ENCODE data around the gene TSPAN14.

Gene TSPAN14

DNA sequence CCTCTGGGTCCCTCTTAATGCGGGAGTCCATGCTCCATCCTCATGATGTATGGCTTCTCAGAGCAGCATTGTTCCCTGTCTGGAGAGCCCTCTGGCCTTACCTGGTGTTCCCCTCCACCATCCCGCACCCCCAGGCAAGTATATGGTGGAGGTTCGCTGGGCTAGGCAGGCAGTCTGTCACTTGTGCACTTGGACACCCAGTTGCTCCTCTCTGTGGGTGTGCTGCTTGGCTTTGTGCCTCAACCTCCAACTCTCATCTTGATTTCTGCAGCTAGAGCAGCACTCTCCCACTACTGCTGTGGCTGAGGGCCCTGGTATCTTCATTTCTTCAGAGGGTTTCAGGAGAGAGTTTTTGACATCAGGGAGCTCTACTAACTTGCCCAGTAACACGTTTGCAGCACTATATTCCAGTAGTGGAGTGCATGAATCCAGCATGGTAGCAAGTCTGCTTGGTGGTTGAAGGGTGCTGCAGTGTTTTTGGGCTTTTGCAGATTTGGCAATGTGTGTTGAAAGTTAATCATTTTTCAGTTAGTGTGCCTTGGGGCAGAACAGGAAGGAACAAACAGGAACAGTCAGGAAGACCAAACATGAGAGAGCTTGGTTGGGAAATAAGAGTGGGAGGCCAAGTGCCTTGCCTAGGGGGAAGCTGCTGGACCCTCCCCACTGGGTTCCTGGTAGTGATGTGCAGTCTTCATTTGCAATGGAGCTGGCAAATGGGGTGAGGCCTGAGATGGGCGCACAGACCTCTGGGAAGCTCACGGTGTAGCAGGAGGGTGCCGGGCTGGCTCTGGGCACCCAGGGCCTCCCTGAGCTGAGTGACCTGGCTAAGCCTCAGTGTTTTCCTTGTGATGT lies 37.4 kb downstream of the TSPAN14 start:
- DNase-seq: no peak

DNA sequence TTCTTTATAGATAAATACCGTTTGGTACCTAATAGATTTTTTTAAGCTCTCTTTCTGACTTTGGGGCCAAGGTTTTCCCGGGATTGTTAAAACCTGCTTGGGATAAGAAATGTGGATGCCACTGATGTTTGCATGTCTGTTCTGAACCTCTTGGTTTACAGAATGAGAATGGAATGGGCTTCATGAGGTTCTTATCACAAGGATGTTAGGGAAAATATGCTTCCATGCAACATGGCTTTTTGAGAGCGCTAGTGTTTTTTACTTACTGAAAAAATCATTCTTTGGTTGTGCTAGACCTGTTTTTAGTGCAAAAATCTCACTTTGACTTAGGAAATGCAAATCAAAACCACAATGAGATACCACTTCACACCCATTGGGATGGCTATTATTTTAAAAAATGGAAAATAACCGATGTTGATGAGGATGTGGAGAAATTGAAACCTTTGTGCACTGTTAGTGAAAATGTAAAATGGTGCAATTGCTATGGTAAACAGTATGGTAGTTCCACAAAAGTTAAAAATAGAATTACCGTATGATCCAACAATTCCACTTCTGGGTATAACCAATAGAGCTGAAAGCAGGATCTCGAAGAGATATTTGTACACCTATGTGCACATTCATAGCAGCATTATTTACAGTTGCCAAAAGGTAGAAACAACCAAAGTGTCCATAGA lies 38.9 kb downstream of the TSPAN14 start:
- DNase-seq: no peak

DNA sequence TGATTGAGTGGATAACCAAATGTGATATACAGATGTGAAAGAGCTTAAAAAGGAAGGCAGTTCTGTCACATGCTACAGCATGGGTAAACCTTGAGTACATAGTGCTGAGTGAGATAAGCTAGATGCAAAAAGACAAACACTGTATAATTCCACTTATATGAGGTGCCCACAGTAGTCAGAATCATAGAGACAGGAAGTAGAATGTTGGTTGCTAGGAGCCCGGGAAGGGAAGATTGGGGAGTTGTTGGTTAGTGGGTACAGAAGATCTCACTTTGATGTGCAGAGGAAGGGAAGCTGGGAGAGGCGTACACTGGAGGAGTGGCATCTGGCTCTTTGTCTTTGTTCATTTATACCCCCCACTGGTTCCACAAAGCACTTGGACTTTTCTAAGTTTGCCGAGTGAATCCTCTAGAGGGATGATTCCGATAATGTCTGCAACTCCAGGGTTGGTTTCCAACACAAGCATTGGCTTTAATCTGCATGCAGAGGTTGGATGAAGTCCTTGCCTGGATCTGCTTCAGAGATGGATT lies 39.5 kb downstream of the TSPAN14 start:
- no peak for DNase-seq

DNA sequence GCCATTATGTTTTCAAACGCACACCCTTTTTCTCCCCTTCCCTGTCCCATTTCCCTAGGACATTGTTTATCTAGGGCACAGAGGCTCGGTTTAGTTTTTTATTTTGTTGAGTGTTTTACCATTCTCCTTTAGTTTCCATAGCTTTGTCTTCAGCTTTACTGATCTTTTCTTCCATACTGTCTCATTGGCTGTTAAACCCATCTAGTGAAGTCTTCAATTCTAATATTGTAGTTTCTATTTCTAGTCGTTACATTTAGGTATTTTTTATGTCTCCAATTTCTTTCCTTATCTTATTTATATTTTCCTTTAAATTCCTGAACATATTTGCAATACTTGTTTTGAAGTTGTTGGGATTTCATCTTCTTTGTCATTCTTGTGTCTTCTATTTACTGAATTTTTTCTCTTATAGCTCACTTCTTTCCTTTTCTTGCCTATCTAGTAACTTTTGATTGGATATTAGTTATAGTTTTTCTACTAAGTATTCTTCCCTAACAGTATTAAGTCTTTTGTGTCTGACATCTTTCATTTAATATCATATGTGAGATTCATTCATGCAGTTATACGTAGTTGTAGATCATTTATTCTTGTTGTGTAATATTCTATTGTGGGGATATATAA lies 42.6 kb downstream of the TSPAN14 start:
- DNase-seq: no peak

DNA sequence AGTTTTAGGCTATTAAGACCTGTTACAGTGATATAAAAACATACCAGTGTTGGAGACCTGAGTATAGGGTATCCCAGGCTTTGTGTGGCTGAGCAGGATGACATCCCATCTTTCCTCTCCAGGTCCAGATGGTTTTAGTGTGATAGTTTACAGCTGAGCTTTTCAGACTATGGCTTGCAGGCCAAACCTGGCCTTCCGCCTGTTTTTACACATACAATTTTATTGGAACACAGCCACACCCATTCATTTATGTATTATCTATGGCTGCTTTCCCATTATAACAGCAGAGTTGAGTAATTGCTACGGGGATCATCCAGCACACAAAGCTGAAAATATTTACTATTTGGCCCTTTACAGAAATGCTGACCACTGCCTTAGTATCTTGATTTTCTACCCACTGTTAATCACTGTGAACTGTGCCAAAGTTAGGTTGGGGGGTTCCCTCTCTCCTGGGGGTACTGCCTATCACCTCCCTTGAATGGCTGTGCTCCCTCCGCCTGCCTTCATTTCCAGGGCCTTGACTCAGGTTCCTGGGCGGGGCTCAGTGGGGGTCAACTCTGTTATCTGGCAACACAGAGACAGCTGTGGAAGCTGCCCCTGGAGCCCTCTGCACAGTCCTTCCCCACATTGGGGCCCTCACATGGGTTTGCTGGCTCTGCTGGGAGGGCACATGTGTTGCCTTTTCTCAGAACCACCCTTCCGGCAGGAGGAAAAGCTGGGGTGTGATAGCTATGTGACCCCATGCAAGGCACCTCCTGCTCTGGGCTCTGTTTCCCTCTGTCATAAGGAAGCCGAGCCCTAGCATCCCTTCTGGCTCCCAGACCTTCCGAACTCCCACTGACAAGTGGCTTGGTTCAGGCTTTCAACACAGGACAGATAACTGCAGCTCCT lies 43.3 kb downstream of the TSPAN14 start:
- no peak for DNase-seq

DNA sequence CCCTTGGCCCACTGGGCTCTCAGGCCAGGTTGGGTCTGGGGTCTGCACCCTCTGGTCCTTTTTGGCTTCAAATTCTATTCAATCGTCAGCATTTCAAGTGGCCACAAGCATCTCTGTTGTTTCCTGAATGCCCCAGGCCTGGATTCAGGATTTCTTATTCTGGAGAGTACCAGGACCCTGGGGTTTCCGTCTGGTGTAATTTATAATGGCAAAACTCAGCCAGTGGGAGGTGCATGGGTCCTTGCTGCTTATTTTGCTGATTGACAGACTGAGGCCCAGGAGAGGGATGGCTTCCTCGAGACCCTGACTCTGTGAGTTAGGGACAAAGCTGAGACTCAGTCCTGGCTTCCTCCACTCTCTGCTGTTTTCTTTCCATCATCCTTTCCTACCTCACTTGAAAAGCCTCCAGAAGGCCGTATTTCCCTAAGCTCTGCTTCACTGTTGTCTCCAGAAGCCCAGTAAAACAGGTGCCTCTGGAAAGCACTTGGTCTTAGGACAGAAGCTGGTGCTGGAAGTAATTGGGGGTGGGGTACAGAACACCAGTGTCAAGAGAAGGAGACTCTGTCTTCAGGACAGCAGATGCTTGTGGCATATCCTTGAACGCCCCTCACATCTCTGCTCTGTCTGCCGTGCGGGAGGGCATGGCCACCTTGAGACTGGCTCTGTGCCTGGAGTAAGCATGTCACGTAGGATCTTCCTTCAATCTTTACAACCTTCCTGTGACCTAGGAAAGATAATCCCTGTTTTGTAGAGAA lies 44.1 kb downstream of the TSPAN14 start:
- DNase-seq: no peak

DNA sequence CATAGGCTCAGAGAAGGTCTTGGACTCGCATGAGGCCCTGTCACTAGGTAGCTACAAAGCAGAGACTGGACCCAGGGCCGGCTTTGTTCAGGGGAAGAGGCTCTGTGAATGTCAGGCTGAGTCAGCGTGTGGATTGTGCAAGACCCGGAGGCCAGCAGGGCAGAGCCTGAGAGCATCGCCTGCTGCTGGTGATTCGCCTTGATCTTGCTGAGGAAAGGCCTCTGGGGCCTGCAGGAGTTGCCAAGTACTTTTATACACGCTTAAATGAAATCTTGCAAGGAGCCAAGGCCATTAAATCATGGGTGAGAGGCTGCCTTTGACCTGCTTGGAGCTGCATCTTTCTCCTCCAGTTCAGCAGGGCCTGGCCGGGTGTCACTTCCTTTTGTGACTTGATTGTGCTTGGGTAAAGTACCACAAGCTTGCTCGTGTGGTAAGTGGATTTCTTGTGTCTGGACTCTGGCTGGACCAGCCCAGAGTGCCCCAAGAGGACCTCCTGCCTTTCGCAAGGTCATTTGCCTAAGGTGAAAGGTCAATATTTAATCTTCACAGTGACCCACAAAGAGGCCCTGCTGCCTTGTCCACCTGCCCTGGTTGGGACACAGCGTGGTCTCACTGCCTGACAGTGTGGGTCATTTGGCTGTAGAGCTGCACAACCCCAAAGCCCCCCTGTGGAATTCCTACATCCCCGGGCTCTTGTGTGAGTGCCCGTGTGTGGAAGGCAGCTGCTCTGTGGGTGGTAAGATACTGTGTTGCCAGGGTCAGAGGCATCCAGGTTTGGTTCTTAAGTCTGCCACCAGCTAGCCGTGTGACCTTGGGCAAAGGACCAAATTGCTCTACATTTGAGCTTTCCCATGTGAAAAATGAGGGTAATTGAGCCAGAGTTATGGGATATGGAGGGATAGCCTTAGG lies 45.0 kb downstream of the TSPAN14 start:
- DNase-seq: no peak

DNA sequence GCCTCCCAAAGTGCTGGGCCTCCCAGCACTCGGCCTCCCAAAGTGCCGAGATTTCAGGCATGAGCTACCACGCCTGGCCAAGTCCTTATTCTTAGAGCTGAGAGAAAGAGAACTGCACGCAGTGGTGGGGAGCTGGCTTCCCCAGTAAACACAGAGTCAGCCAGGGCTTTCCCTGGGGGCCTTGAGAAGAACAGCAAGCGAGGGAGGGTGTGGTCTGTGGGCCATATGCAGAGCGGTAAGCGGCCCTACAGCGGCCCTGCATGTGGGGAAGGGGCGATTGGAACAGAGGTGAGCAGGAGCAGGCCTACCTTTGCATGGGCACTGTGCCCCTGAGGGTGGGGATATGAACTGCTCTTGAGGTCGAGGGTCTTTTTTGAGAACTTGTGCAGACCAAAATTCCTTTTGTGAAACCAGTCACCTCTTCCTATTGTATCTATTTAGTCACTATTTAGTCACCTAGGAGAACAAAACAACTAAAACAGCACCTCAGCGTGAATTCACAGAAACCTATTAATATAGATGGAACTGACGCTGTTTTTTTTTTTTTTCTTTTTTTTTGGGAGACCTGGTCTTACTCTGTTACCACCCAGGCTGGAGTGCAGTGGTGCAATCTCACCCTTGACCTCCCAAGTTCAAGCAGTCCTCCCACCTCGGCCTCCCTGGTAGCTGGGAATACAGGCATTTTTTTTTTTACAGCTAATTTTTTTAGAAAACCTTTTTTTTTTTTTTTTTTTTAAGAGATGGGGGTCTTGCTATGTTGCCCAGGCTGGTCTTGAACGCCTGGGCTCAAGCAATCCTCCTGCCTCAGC lies 46.7 kb downstream of the TSPAN14 start:
- no peak for DNase-seq

DNA sequence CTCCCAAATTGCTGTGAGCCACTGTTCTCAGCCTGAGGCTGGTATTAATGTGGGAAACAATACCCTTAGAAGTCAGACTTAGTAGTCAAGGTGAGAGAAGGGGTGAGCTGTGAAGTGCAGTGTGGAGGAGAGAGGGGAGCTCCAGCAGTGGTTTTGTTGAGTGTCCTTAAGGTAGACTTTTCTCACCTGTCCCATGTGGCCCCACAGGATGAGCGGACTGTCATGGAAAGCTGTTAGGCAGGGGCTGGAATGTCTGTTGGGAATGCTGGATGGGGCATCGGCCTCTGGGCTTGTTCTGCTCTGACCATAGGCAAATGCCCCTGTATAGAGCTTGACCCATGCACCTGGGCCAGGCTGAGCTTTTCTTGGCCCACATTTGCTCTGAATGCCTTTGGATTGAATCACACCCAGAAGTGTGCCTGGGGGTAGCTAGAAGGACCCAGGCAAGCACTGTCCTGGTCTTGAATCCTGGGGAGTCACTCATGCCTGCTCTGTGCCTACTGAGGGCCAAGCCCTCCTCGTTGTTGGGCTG lies 47.3 kb downstream of the TSPAN14 start:
- no peak for DNase-seq

DNA sequence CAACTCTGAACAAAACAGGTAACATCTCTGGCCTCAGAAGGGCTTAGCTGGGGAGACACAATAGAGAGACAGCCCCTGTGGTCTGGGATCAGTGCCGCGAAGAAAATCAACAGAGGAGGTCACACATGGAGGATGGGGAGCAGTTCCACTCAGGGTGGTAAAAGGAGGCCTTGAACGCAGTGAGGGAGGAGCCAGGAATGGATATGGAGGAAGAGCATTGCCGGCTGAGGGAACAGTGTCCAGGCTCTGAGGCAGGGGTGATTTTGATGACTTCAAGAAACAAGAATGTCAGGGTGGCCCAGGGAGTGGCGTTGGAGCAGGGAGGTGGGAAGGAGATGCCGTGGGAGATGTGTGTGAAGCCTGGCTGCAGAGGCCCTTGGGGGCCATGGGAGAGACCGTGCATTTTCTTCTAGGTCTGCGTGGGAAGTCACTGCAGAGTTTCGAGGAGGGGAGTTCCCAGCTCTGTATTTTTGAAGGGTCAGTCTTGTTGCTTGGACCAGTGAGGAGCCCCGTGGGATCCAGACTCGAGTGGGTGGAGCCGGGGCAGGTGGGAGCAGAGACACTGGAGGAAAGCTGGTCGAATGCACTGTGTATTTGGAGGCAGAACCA lies 47.9 kb downstream of the TSPAN14 start:
- DNase-seq: no peak

DNA sequence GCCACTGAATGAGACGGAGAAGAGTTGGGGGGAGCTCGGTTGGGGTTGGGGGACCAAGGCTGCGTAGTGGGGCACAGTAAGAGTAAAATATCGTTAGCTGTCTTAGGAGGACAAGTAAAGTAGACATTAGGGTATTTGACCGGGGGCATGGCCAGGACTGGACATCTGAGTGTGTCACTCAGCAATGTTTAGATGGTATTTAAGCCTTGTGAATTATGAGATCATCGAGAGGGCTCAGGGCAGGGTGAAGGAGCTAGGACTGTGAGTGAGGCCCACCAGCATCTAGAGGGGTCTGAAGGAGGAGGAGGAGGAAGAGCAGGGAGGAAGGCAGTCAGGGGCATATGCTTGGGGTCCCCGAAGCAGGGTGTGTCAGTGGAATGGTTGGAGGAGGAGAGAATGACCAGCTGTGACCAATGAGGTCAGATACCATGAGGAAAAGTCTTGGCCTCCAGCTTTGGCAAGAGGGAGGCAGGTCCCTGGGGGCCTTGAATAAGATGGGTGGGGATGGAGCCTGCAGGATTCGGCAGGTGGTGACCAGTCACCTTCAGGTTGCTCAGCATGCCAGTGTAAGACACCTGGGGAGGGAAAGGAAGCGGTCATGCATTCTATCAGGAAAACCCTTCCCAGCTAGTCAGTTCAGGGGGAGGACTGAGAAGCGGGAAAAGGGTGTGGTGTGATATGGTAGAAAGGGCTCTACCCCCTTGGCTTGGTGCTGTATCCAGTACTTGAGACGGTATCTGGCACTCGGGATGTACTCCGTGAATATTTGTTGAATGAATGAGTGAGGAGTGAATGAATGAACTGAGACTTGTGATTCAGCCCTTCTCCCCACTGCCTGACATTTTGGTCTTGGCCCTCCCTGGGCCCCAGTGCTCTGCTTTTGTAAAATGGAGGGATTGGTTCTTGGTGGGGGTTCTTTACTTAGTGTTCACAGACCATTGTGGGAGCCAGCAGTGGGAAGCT lies 48.8 kb downstream of the TSPAN14 start:
- no peak for DNase-seq

DNA sequence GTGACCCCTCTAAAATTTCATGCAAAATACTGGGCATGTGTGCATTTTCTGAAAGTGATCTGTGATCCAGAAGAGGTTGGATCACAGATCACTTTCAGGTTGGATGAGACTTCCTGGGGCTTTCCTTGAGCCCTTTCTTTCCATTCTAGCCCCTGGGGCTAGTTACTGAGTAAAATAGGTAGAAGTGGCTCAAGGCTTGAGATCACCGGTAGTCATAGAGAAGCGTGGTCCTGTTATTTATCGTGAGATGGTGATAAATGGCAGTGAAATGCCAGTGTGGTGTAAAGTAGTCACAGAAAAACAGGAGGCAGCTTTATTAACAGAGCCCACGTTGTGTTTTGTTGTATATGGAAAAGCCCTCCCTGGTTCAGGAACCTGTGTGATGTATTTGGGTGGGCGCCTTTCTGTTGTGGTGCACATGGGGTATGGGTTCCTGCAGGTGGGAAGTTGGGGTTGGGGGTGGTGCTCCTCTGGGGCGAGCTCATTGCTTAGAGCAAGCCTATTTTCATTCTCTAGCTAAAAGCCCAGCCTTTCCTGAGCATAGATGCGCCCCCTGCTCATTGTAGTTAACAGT lies 49.6 kb downstream of the TSPAN14 start:
- DNase-seq: no peak

DNA sequence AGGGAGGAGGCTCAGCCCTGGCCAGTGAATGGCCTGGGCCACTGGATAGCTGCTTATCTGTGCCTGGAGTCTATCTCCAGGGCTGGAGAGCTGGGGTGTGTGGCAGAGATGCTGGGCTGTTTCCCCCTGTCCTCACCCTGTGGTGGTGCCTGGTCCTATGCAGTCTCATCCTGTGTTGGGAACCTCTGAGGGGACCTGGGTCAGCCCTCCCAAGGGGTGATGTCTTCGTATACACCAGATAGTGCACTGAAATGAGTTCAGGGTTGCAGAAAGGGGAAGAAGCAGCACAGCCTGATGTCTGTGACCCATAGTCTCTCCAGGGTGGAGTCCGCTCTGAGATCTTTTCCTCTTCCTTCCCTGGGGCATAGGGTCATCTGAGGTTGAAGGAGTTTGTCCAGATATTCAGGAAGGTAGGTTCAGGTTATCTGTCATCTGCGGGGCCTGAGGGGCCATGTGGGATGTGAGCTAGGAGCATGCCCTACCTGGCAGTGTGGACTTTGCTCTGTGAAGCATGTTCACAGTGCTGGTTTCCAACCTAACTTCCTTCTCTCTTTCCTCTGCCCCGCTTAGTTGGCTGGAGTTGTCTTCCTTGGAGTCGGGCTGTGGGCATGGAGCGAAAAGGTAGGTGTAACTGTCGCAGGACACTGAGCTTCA lies 50.2 kb downstream of the TSPAN14 start:
- DNase-seq: no peak

DNA sequence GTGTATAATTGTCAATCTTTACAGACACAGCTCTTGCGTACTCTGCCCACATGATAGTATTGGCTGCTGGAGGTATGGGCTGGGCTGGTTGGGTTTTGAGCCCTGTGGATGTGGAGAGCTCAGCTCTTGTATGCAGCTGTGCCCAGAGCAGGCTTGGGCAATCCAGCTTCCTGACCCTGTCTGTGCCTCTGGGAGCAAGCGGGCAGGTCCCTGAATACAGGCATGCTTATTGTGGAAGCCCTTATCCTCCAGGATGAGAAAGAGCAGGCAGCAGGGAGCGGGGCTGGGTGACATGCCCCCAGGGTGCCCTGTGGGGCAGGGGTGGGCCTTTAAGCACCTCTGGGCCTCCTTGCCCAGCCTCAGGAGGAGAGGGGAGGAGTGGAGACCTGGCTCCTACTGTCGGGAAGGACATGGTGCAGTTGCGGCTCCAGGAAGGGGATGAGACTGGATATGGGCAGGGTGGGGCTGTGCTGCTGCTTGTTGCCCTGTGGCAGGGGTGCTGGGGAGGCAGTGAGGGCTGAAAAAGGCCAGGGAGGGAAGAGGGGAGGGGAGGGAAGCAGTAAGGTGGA lies 50.9 kb downstream of the TSPAN14 start:
- no peak for DNase-seq

DNA sequence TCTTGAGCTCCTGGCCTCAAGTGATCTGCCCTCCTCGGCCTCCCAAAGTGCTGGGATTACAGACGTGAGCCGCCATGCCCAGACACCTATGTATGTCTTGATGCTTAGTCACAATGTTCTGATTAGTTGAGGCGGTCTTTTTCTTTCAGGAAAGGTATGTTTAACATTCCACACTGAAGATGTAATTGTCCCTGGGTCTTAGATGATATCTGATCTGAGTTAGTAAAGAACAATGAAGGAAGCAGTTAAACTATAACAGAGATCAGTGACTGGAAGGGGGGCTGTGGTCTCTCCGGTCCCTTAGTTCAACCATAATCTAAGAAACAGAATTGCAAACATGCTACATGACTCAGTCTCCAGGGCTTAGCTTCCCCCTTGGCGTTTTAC lies 52.1 kb downstream of the TSPAN14 start:
- no peak for DNase-seq

DNA sequence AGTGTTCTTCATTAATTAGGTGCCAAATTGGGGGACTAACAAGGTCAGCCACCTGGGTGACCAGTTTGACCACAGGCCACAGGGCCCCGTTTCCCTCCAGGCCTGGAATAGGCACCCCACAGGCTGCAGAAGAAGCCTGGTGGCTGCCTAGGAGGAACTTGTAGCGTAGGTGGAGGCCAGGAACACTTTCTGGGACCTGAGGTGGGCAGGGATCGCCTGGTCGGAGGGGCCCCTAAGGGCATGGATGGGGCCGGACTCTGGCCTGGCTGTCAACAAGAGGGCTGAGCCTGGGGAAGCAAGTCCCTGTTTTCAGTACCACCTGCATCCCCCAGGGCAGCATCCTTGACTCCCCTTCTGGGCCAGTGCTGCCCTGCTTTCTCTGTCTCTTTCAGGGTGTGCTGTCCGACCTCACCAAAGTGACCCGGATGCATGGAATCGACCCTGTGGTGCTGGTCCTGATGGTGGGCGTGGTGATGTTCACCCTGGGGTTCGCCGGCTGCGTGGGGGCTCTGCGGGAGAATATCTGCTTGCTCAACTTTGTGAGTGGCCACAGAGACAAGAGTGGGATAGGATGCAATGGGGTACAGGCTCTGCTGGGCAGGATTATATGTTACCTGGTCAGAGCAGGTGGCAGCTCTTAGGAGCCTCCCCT lies 52.9 kb downstream of the TSPAN14 start:
- no peak for DNase-seq

All from NCI-H1105 treated with DMSO at 0.1 percent for 48 hours (cell line).